Naive B cell (primary cell): ENCODE measurements around the gene NHP2. TPM values are rescaled to one million over a fixed set of nuclear protein-coding genes. Genes with fewer than 3 reads are reported as not detected.

Experiments used
- ATAC-seq, 2 donors: fragments of 150-1000 bp; cut with Tn5 transposase; 2 replicates each; pipeline ENCODE4 v1.10.0; 2021; ENCODE audit warnings: low read depth in 2 of 2, mild to moderate bottlenecking in 2 of 2, moderate library complexity in 2 of 2
- DNase-seq: peaks from one replicate; pipeline ENCODE4 v3.0.0; 2022
- H3K27ac Mint-ChIP-seq, 6 donors: one replicate each; pipeline ENCODE4 v1.8.0; 2020 to 2022; ENCODE audit warnings: mild to moderate bottlenecking in 6 of 6, mixed read lengths in 6 of 6, moderate library complexity in 5 of 6, inconsistent platforms in 2 of 6
- H3K27me3 Mint-ChIP-seq, 3 donors: one replicate each; pipeline ENCODE4 v1.8.0; 2021 to 2022; ENCODE audit warnings: mixed read lengths in 3 of 3, mild to moderate bottlenecking in 1 of 3
- H3K36me3 Mint-ChIP-seq, 2 donors: one replicate each; pipeline ENCODE4 v1.8.0; 2020 to 2022; ENCODE audit warnings: mixed read lengths in 2 of 2, inconsistent platforms in 1 of 2, mild to moderate bottlenecking in 1 of 2
- H3K4me1 Mint-ChIP-seq, 3 donors: one replicate each; pipeline ENCODE4 v1.8.0; 2020 to 2022; ENCODE audit warnings: mixed read lengths in 3 of 3, inconsistent platforms in 1 of 3, mild to moderate bottlenecking in 1 of 3, moderate library complexity in 1 of 3
- H3K4me3 Mint-ChIP-seq, 8 donors: one replicate each; pipeline ENCODE4 v1.8.0; 2020 to 2022; ENCODE audit warnings: mild to moderate bottlenecking in 8 of 8, mixed read lengths in 8 of 8, moderate library complexity in 8 of 8, inconsistent platforms in 2 of 8
- H3K9me3 Mint-ChIP-seq, 7 donors: one replicate each; pipeline ENCODE4 v1.8.0; 2020 to 2022; ENCODE audit warnings: mixed read lengths in 7 of 7, mild to moderate bottlenecking in 5 of 7, inconsistent platforms in 2 of 7, moderate library complexity in 1 of 7
- polyA plus RNA-seq, 6 donors: library from polyadenylated mRNA; unstranded; fragments of 300-500 nt; fragmentation: Illumina TruSeq; gene quantifications; one replicate each; pipeline ENCODE4 v1.2.3, GENCODE V29; 2021; ENCODE audit warnings: low read depth in 6 of 6

The NHP2 gene
- polyA plus RNA-seq, 6 donors from 2014 or later, result 212 to 320 (median 229) TPM

GRCh38 chr5:178113841-178114324 lies 39.8 kb downstream of the NHP2 start:
- ATAC-seq (no peak), DNase-seq (no peak)
- no peaks in the 10 kb centered on the region for H3K36me3 Mint-ChIP-seq
- peak overlapping the region; percentile 91 to 100 (median 99) for H3K27ac Mint-ChIP-seq
- H3K4me1 Mint-ChIP-seq, result peaks cover 43 to 66% (median 58%) of the 10 kb centered on the region in 3 donors
- no peaks in the 10 kb centered on the region for H3K9me3 Mint-ChIP-seq
- no peaks in the 10 kb centered on the region for H3K27me3 Mint-ChIP-seq
- peak overlapping the region; percentile 89 to 100 (median 98) for H3K4me3 Mint-ChIP-seq

GRCh38 chr5:178113141-178113787 lies 40.4 kb downstream of the NHP2 start, which contains the start of gene N4BP3:
Gene N4BP3 (plus strand): TSS chr5:178113532. CDS start chr5:178119584, 6,052 bp downstream.
- no peaks in the 10 kb centered on the region for H3K36me3 Mint-ChIP-seq
- DNase-seq (peak; percentile 89), ATAC-seq (peak; percentile 54)
- peaks cover 46 to 66% (median 58%) of the 10 kb centered on the region in 3 donors for H3K4me1 Mint-ChIP-seq
- H3K27ac Mint-ChIP-seq, result peak within 1 kb of the TSS; percentile 91 to 100 (median 99)
- no peaks in the 10 kb centered on the region for H3K9me3 Mint-ChIP-seq
- H3K4me3 Mint-ChIP-seq, result peak within 1 kb of the TSS; percentile 89 to 100 (median 98)
- no peaks in the 10 kb centered on the region for H3K27me3 Mint-ChIP-seq

DNA sequence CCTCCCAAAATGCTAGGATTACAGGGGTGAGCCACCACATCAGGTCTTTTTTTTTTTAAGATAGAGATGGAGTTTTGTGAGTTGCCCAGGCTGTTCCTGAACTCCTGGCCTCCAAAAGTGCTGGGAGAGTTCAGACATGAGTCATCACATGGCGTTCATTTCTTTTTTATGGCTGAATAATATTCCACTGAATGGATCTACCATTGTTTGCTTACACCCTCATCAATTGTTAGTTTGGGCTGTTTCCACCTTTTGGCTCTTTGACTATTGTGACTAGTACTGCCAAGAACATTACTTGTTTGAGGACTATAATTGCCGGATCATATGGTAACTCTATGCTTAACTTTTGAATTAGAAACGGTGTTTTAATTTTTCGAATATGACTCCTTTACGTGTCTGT lies 41.1 kb downstream of the NHP2 start:
- no peaks in the 10 kb centered on the region for H3K36me3 Mint-ChIP-seq
- DNase-seq (no peak), ATAC-seq (no peak)
- no peaks in the 10 kb centered on the region for H3K9me3 Mint-ChIP-seq
- H3K27me3 Mint-ChIP-seq, result no peaks in the 10 kb centered on the region
- H3K4me1 Mint-ChIP-seq, result peaks cover 49 to 65% (median 56%) of the 10 kb centered on the region in 3 donors
- peak overlapping the region; percentile 89 to 99 (median 94) for H3K4me3 Mint-ChIP-seq
- H3K27ac Mint-ChIP-seq, result peak overlapping the region; percentile 90 to 98 (median 96)

GRCh38 chr5:178111925-178112324 lies 41.8 kb downstream of the NHP2 start:
- Mint-ChIP-seq H3K4me1 (peaks cover 47 to 60% (median 52%) of the 10 kb centered on the region in 3 donors), H3K4me3 (peak overlapping the region in 3 of 8 donors; percentile 50 to 89 (median 63)), H3K27me3 (no peaks in the 10 kb centered on the region), H3K9me3 (no peaks in the 10 kb centered on the region), H3K36me3 (no peaks in the 10 kb centered on the region), H3K27ac (peak overlapping the region in 1 of 6 donors; percentile 38)
- DNase-seq (no peak), ATAC-seq (no peak)

DNA sequence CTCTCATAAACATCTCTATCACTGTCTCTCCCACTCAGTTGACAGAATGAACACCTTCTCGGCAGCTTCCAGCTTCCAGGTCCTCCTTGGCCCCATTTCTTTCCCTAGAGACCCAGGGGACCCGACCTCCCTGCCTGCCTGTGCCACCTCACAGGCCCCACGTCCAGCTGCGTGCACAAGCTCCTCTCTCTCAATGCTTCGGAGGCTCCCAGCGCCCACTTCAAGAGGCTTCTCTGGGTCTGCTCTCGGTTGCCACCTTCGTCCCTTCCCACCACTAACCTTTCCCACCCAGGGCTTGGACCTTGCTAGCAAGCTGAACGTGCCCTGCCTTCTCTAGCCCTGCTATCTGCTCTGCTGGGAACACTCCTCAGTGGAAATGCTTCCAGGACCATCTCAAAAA lies 43.2 kb downstream of the NHP2 start:
- no peaks in the 10 kb centered on the region for H3K36me3 Mint-ChIP-seq
- H3K4me1 Mint-ChIP-seq, result peaks cover 35 to 53% (median 38%) of the 10 kb centered on the region in 3 donors
- ATAC-seq (no peak), DNase-seq (no peak)
- no peaks in the 10 kb centered on the region for H3K27me3 Mint-ChIP-seq
- peak overlapping the region in 2 of 6 donors; percentile 76 to 94 for H3K27ac Mint-ChIP-seq
- H3K9me3 Mint-ChIP-seq, result no peaks in the 10 kb centered on the region
- H3K4me3 Mint-ChIP-seq, result peak overlapping the region in 1 of 8 donors; percentile 80

DNA sequence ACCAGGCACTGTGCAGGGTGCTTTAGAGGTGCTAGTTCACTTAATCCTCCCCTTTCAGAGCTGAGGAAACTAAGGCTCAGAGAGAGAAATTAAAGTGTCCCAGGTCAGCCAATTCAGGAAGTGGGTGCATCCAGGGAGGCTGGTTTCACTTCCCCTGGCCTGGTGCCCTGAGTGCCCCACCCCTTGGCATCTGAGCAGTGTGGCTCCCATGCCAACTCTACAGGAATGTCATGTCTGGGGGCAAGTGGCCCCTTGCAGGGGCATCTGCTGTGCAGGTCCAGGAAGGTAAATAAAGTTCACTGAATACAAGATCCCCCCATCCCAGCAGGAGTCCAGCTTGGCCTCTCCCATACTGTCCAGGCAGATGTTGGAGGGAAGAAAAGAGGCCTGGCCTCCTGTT lies 44.7 kb downstream of the NHP2 start:
- Mint-ChIP-seq H3K27me3 (no peaks in the 10 kb centered on the region), H3K27ac (peak overlapping the region in 3 of 6 donors; percentile 22 to 82 (median 42)), H3K36me3 (no peaks in the 10 kb centered on the region), H3K9me3 (no peaks in the 10 kb centered on the region), H3K4me1 (peaks cover 31 to 47% (median 34%) of the 10 kb centered on the region in 3 donors), H3K4me3 (peak overlapping the region in 3 of 8 donors; percentile 16 to 73 (median 47))
- ATAC-seq (peak; percentile 10 to 19), DNase-seq (peak; percentile 50)

GRCh38 chr5:178108446-178108845 lies 45.2 kb downstream of the NHP2 start:
- Mint-ChIP-seq H3K4me3 (peak overlapping the region in 4 of 8 donors; percentile 31 to 88 (median 49)), H3K4me1 (peaks cover 31 to 50% (median 35%) of the 10 kb centered on the region in 3 donors), H3K36me3 (no peaks in the 10 kb centered on the region), H3K9me3 (no peaks in the 10 kb centered on the region), H3K27ac (peak overlapping the region in 5 of 6 donors; percentile 18 to 83 (median 80)), H3K27me3 (no peaks in the 10 kb centered on the region)
- no peak for ATAC-seq
- no peak for DNase-seq

GRCh38 chr5:178107756-178108310 lies 45.9 kb downstream of the NHP2 start:
- Mint-ChIP-seq H3K27me3 (no peaks in the 10 kb centered on the region), H3K36me3 (no peaks in the 10 kb centered on the region), H3K9me3 (no peaks in the 10 kb centered on the region), H3K4me1 (peaks cover 28 to 48% (median 32%) of the 10 kb centered on the region in 3 donors), H3K4me3 (peak overlapping the region in 5 of 8 donors; percentile 31 to 88 (median 51)), H3K27ac (peak overlapping the region in 2 of 6 donors; percentile 18 to 42)
- DNase-seq (no peak), ATAC-seq (no peak)

DNA sequence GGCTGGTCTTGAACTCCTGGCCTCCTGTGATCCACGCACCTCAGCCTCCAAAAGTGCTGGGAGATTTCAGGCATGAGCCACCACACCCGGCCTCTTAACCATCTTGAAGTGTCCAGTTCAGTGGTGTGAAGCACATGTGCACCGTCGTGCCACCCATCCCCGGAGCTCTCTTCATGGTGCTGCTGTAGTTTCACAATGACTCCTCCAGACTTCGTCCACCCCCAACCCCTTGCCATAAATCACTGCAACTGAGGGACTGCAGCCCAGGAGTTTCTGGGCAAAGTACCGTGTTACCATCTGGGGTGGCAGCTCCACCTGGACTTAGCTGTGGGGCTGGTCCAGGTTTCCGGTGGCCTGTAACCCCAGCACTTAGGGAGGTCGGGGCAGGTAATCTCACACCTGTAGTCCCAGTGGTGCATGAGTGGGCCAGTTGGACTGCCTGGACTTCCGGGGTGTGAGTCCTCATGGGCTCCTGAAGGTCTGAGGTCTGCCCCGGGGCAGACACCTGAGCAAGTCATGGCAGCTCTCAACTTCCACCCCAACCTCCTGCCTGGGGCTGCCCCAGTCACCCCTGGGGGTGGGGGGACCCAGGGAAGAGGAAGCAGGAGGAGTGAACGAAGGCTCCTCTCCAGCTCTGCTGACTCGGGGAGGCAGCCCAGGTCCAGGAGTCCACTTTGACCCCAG lies 47.0 kb downstream of the NHP2 start:
- H3K27ac Mint-ChIP-seq, result no peak overlapping the region
- H3K36me3 Mint-ChIP-seq, result no peaks in the 10 kb centered on the region
- ATAC-seq (no peak), DNase-seq (no peak)
- no peaks in the 10 kb centered on the region for H3K9me3 Mint-ChIP-seq
- H3K27me3 Mint-ChIP-seq, result no peaks in the 10 kb centered on the region
- peaks cover 27 to 45% (median 29%) of the 10 kb centered on the region in 3 donors for H3K4me1 Mint-ChIP-seq
- no peak overlapping the region for H3K4me3 Mint-ChIP-seq

- Mint-ChIP-seq H3K9me3 (no peaks in the 10 kb centered on the region), H3K4me1 (peaks cover 27 to 45% (median 29%) of the 10 kb centered on the region in 3 donors), H3K27me3 (no peaks in the 10 kb centered on the region), H3K36me3 (no peaks in the 10 kb centered on the region), H3K27ac (no peak overlapping the region), H3K4me3 (no peak overlapping the region)
- DNase-seq (no peak), ATAC-seq (no peak)
Measured at GRCh38 chr5:178106086-178106485, 47.6 kb downstream of the NHP2 start.

DNA sequence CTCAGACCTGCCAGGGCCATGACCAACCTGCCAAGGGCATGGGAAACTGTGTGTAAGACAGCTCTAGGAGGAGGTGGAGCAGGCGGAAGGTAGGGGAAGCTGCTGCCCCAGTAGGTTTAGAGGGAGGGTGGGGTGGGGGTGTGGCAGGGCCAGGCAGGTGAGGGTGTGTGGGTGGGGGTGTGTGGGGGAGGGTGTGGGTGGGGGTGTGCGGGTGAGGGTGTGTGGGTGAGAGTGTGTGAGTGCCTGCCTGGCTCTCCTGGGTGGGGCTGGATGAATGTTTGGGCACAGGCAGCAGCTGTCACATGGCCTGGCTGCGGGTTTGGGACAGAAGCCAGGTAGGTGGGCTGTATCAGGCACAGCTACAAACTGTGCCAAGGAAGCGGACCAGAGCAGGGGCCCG lies 49.2 kb downstream of the NHP2 start:
- Mint-ChIP-seq H3K9me3 (no peaks in the 10 kb centered on the region), H3K4me1 (peaks cover 21 to 37% (median 29%) of the 10 kb centered on the region in 3 donors), H3K4me3 (no peak overlapping the region), H3K27ac (no peak overlapping the region), H3K27me3 (no peaks in the 10 kb centered on the region), H3K36me3 (no peaks in the 10 kb centered on the region)
- DNase-seq (no peak), ATAC-seq (no peak)

GRCh38 chr5:178103612-178104011 lies 50.1 kb downstream of the NHP2 start:
- peak overlapping the region in 1 of 6 donors; percentile 53 for H3K27ac Mint-ChIP-seq

More at GRCh38 chr5:178103612-178104011, 50.1 kb downstream of the NHP2 start:
- Mint-ChIP-seq H3K27me3 (no peaks in the 10 kb centered on the region), H3K9me3 (no peaks in the 10 kb centered on the region), H3K4me1 (peaks cover 16 to 28% (median 21%) of the 10 kb centered on the region in 3 donors), H3K4me3 (no peak overlapping the region), H3K36me3 (no peaks in the 10 kb centered on the region)
- DNase-seq (no peak), ATAC-seq (no peak)
